K562 (cell line): ENCODE measurements around the gene INS. TPM values are rescaled to one million over a fixed set of nuclear protein-coding genes. Genes with fewer than 3 reads are reported as not detected.

Source experiments
- ATAC-seq: fragments of 200-7000 bp; cut with Tn5 transposase; 3 replicates; pipeline ENCODE4 v1.9.1; 2020; ENCODE audit warnings: moderate library complexity
- BruUV-seq: library from RNA; stranded (reverse); fragments of 400-500 nt; replicated peaks from 2 replicates; lab custom pipeline; 2021; lab: Mats Ljungman, UMichigan
- CTCF ChIA-PET: fragments of 300-600 bp; formaldehyde crosslinking; extraction: SDS; loops from one replicate; lab custom pipeline; 2021; ENCODE audit warnings: low intra/inter-chr PET ratio; lab: Yijun Ruan, JAX
- POLR2A ChIA-PET: fragments of 300-600, 350-650 bp; sonication (Branson Sonifier 250); formaldehyde crosslinking; extraction: SDS; loops from one replicate; lab custom pipeline; 2021; ENCODE audit warnings: antibody characterized with exemption, inconsistent platforms; lab: Yijun Ruan, JAX
- DNase-seq, 4 experiments: peaks; one replicate each; pipeline versions ENCODE4 v3.0.0 to v3.0.0-alpha.2; 2011 to 2018; ENCODE audit warnings: low spot score in 3 of 4, mixed read lengths in 3 of 4; ENCODE audit errors: extremely low read depth in 1 of 4
- FAIRE-seq: peaks from 2 replicates; lab custom pipeline; 2011; peaks lifted over from hg19 to GRCh38; lab: Jason Lieb, UNC
- H2AFZ ChIP-seq: 2 replicates; pipeline ENCODE4 v1.6.0; 2011; ENCODE audit warnings: low read depth, low read length, control low read depth, inconsistent platforms
- H3K27ac ChIP-seq: fragments of 200-600 bp; 3 replicates; pipeline ENCODE4 v1.8.0; 2011; ENCODE audit warnings: low read depth, mild to moderate bottlenecking, control low read depth, inconsistent platforms, low read length, moderate library complexity, mixed read lengths; ENCODE audit errors: extremely low read depth
- H3K27me3 ChIP-seq, 2 experiments: fragments of 300-600 bp in 1 of 2; 2 replicates in 1 of 2; 3 replicates in 1 of 2; pipeline versions ENCODE4 v1.6.0 to v1.8.0; 2011; ENCODE audit warnings: inconsistent platforms in 2 of 2, low read length in 2 of 2, mild to moderate bottlenecking in 1 of 2, mixed read lengths in 1 of 2, moderate library complexity in 1 of 2; ENCODE audit not compliant: control insufficient read depth in 2 of 2, insufficient read depth in 2 of 2
- H3K36me3 ChIP-seq: fragments of 300-600 bp; 3 replicates; pipeline ENCODE4 v1.8.0; 2011; ENCODE audit warnings: mild to moderate bottlenecking, low read length, inconsistent platforms; ENCODE audit not compliant: control insufficient read depth, insufficient read depth
- H3K4me1 ChIP-seq, 2 experiments: fragments of 200-600 bp in 1 of 2; replicated peaks in 1 of 2; 2 replicates in 1 of 2; 3 replicates in 1 of 2; pipeline versions ENCODE4 v1.5.1 to v1.8.0; 2011; ENCODE audit warnings: inconsistent platforms in 2 of 2, low read length in 2 of 2, mild to moderate bottlenecking in 1 of 2, mixed read lengths in 1 of 2, moderate library complexity in 1 of 2; ENCODE audit not compliant: control insufficient read depth in 2 of 2, insufficient read depth in 2 of 2
- H3K4me2 ChIP-seq: 2 replicates; pipeline ENCODE4 v1.6.1; 2011; ENCODE audit warnings: low read length, control low read depth, inconsistent platforms, mixed read lengths; ENCODE audit not compliant: insufficient read depth
- H3K4me3 ChIP-seq: fragments of 200-600 bp; sonication (generic), shearing (Covaris generic); 2 replicates; pipeline ENCODE4 v1.5.1; 2016; ENCODE audit warnings: control low read depth, inconsistent platforms
- H3K79me2 ChIP-seq: fragments of 200-600 bp; 3 replicates; pipeline ENCODE4 v1.8.0; 2011; ENCODE audit warnings: low read length, inconsistent platforms; ENCODE audit not compliant: control insufficient read depth, insufficient read depth
- H3K9ac ChIP-seq, 2 experiments: 2 replicates each; pipeline versions ENCODE4 v1.6.0 to v1.6.1; 2011; ENCODE audit warnings: low read depth in 2 of 2, low read length in 2 of 2, control low read depth in 1 of 2, inconsistent platforms in 1 of 2, mild to moderate bottlenecking in 1 of 2, mixed read lengths in 1 of 2; ENCODE audit not compliant: insufficient read depth in 1 of 2
- H3K9me1 ChIP-seq: one replicate; pipeline ENCODE4 v1.6.0; 2011; ENCODE audit warnings: inconsistent platforms, mild to moderate bottlenecking, low read length, moderate library complexity; ENCODE audit not compliant: control insufficient read depth, insufficient read depth
- H3K9me3 ChIP-seq: replicated peaks from 2 replicates; pipeline ENCODE4 v1.5.1; 2011; ENCODE audit warnings: low read depth, low read length, inconsistent platforms; ENCODE audit not compliant: control insufficient read depth, insufficient read depth
- H4K20me1 ChIP-seq: replicated peaks from 2 replicates; pipeline ENCODE4 v1.6.1; 2011; ENCODE audit warnings: low read length, inconsistent platforms, mixed read lengths; ENCODE audit not compliant: control insufficient read depth, insufficient read depth
- CEBPG ChIP-seq, 3 experiments: fragments of 200-800 bp in 1 of 3; sonication (Bioruptor generic) in 1 of 3; sonication (generic) in 1 of 3; formaldehyde crosslinking in 1 of 3; IDR thresholded peaks in 2 of 3; conservative IDR thresholded peaks in 1 of 3; 2 replicates each; pipeline versions ENCODE4 v1.6.1 to v1.8.0; 2016 to 2022; ENCODE audit warnings: missing compliant biosample characterization in 2 of 3, missing genetic modification characterization in 2 of 3, mild to moderate bottlenecking in 1 of 3, missing genetic modification reagents in 1 of 3
- WGBS: fragments of 100-300 bp; shearing (Covaris generic); methylation state at CpG from one replicate; pipeline ENCODE4 v1.1.6; 2016; ENCODE audit warnings: low coverage, mixed read lengths; ENCODE audit not compliant: insufficient coverage; ENCODE audit errors: missing lambda C conversion rate; 5-methylcytosine and 5-hydroxymethylcytosine counted together
- in situ Hi-C: fragments of 300-500 bp; cut with MboI; formaldehyde crosslinking; loops from 4 replicates; pipeline ENCODE4 v1.15.0; 2018; ENCODE audit warnings: inconsistent platforms, mixed read lengths
- intact Hi-C: fragments of 100-400 bp; cut with micrococcal nuclease; formaldehyde crosslinking; loops from 2 replicates; pipeline ENCODE4 v1.14.2; 2022
- polyA plus RNA-seq, 8 experiments: library from polyadenylated mRNA; depleted of rRNA in 4 of 8; stranded (reverse) in 5 of 8; unstranded in 3 of 8; fragments of >200 nt; fragmentation: Nextera tagmentation in 2 of 8; fragmentation: Illumina TruSeq in 1 of 8; extraction: Ambion mirVana in 2 of 8; extraction: Trizol in 1 of 8; gene quantifications; 2 replicates each; pipeline versions ENCODE4 v1.2.1 to v1.2.3, GENCODE V29; 2011 to 2014; ENCODE audit warnings: inconsistent platforms in 1 of 8, missing spikeins in 1 of 8
- total RNA-seq, 7 experiments: library from RNA; depleted of rRNA in 6 of 7; stranded (reverse); fragments of >200 nt in 6 of 7; fragmentation: Illumina TruSeq in 2 of 7; extraction: Trizol in 2 of 7; gene quantifications; 2 replicates each; pipeline versions ENCODE4 v1.2.1 to v1.2.3, GENCODE V29; 2011 to 2021; ENCODE audit warnings: low replicate concordance in 1 of 7
- TF ChIP-seq, protein P1 (sequence below): sonication (generic); formaldehyde crosslinking; IDR thresholded peaks from 2 replicates; pipeline ENCODE4 v1.8.1; 2022; ENCODE audit warnings: missing genetic modification reagents

The INS gene
- total and polyA plus RNA-seq, 9 of the 15 experiments (the other 6 are each of a cell fraction or from before 2014, with no cell fraction given), result not detected

DNA sequence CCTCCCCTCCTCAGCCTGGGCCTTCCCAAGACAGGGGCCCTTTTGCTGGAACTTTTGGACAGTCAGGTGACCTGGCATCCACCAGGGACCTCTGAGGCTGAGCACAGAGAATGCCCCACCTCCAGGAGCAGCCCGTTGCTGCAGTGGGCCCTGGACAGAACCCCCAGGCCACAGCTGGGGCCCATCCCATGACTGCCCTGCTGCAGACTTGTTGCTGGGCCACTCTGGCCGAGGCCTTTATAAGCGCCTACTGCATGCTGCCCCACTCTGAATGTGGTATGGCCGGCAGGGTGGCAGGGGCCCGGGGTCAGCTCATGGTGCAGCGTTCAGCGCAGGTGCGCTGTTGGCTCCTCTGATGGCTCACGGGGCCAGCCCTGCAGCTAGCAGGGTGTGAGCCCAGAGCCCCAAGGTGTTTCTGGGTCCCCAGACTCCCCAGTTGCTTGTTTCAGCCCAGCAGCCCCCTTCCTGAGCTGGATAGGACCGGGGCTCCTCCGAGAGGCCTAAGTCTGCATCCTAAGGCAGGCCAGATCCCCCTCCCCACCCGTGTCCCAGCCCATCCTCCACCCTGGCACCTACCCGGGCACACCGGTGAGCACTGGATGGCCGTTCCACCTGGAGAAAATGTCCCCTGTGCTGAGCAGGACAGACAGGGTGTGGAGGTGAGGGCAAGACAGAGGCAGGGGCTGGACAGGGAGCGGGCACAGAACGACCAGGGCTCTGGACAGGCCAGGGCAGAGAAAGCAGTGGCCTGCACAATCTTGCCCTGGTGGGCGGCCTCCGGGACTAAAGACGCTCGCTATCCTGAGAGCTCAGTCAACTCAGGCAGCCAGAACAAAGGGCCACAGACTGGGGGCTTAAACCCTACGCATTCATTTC, 38.7 kb upstream of the INS start (continued):
- TF ChIP-seq, protein P1, sequence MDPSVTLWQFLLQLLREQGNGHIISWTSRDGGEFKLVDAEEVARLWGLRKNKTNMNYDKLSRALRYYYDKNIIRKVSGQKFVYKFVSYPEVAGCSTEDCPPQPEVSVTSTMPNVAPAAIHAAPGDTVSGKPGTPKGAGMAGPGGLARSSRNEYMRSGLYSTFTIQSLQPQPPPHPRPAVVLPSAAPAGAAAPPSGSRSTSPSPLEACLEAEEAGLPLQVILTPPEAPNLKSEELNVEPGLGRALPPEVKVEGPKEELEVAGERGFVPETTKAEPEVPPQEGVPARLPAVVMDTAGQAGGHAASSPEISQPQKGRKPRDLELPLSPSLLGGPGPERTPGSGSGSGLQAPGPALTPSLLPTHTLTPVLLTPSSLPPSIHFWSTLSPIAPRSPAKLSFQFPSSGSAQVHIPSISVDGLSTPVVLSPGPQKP (CRISPR knock-in tag), result no peak

DNA sequence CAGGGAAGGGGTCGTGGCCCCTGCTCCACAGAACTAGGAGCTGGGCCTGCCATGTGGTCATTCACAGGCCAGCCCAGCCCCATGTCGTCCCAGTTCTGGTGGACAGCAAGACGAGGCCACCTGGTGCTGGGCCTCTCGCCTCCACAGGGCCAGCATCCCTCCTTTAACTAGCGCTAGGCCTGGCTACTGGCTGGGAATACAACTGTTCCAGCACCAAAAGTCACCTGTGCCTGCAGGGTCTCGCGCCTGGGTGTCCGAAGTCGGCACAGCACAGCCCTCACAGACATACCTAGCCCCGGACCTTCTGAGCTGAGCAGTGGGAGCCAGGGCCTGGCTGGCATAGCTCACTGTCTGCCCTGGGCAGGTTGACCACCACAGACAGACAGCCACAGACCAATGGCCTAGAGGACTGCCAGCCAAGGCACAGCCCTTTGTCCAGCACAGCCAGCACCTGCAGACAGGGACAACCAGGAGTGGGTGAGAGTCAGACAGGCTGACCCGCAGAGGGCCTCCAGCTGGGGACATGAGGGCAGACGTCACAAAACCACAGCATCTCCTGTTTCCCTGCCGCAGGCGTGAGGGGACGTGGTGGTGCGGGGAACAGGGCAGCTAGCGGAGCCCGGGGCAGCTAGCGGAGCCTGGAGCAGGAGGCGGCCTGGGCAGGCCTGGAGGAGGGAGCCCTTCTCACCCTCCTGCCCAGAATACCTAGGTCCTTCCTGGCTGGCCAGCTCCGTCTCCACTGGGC, 37.8 kb upstream of the INS start:
- DNase-seq, result no peak
- Histone ChIP-seq H3K27ac (no peak overlapping the region), H3K27me3 (peaks cover 0 to 26% of the 10 kb centered on the region in 2 experiments; a peak in 2 of 5 replicates), H3K9me3 (no peaks in the 10 kb centered on the region), H3K9ac (peak overlapping the region in 1 of 2 experiments; percentile 43; a peak in 2 of 4 replicates), H3K4me2 (no peak overlapping the region), H3K79me2 (no peaks in the 10 kb centered on the region), H3K36me3 (no peaks in the 10 kb centered on the region), H3K4me3 (no peak overlapping the region), H4K20me1 (peaks cover 4% of the 10 kb centered on the region), H2AFZ (no peak overlapping the region), H3K9me1 (no peaks in the 10 kb centered on the region), H3K4me1 (peaks cover 0 to 71% of the 10 kb centered on the region in 2 experiments; a peak in 3 of 5 replicates)
- ATAC-seq, result no peak
- no peak for TF ChIP-seq CEBPG (CRISPR knock-in tag; IDR thresholded peaks at IDR 0.05)
- TF ChIP-seq CEBPG (tag; conservative IDR thresholded peaks at IDR 0.05 in 1 of 2, IDR thresholded peaks at IDR 0.05 in 1 of 2), result no peak
- ChIA-PET CTCF (interaction anchor here (0.8 to 3.2 kb wide), 2 partner anchors 95 to 221 kb away, joined by 6 to 41 read pairs; no protein-coding TSS in a partner anchor), POLR2A (interaction anchor here (0.6 to 1.0 kb wide), 3 partner anchors 105 to 222 kb away, joined by 3 to 4 read pairs (median 4); no protein-coding TSS in a partner anchor)
- in situ Hi-C loops (no loop called here), intact Hi-C loops (loop anchor here (10.0 kb wide), 1 partner anchor 336 kb away; no protein-coding TSS in a partner anchor)
- 11% methylated on average over 20 of the region's 21 CpGs for WGBS
- no peak for FAIRE-seq
- BruUV-seq, result no TSS peak
